ENCODE data around the gene HEPN1. TPM values are rescaled to one million over a fixed set of nuclear protein-coding genes. Genes with fewer than 3 reads are reported as not detected.
A peak's percentile ranks its signal among the peaks of the same experiment; 100 is the strongest.

HEPN1 gene
- total RNA-seq, 2 donors from 2014 or later = not detected

- H3K4me1 ChIP-seq (replicated peaks) = no peaks in the 10 kb centered on the region
- peak overlapping the region; percentile 40 to 47 for H3K4me3 ChIP-seq
- no peaks in the 10 kb centered on the region for H3K27me3 ChIP-seq (replicated peaks; ENCODE audit: insufficient read depth)
- no peak for DNase-seq (ENCODE audit: low spot score)
- H3K9me3 ChIP-seq = no peaks in the 10 kb centered on the region
- no peaks in the 10 kb centered on the region for H3K36me3 ChIP-seq
- intact Hi-C loops (cut with DNase I) = no loop called here
- TF ChIP-seq POLR2AphosphoS5 (IDR thresholded peaks at IDR 0.05) (no peak), CTCF (IDR thresholded peaks at IDR 0.05) (no peak), POLR2A (IDR thresholded peaks at IDR 0.05) (no peak)
- peak overlapping the region; percentile 86 to 89 for H3K27ac ChIP-seq
- 33% methylated on average over 30 of the region's 30 CpGs for WGBS
Observed at GRCh38 chr11:124876818-124877630, 42.0 kb upstream of the HEPN1 start.

GRCh38 chr11:124877631-124877909 lies 41.5 kb upstream of the HEPN1 start:
- 61% methylated on average over 10 of the region's 10 CpGs for WGBS
- H3K36me3 ChIP-seq = no peaks in the 10 kb centered on the region
- H3K4me1 ChIP-seq (replicated peaks) = no peaks in the 10 kb centered on the region
- peak overlapping the region in 1 of 2 donors; percentile 89 for H3K27ac ChIP-seq
- no peaks in the 10 kb centered on the region for H3K9me3 ChIP-seq
- no peak for TF ChIP-seq POLR2AphosphoS5 (IDR thresholded peaks at IDR 0.05)
- no peak for TF ChIP-seq CTCF (IDR thresholded peaks at IDR 0.05)
- no peak for TF ChIP-seq POLR2A (IDR thresholded peaks at IDR 0.05)
- no peak for DNase-seq (ENCODE audit: low spot score)
- intact Hi-C loops (cut with DNase I) = no loop called here
- no peaks in the 10 kb centered on the region for H3K27me3 ChIP-seq (replicated peaks; ENCODE audit: insufficient read depth)
- H3K4me3 ChIP-seq = peak overlapping the region in 1 of 2 donors; percentile 47

- no peaks in the 10 kb centered on the region for H3K36me3 ChIP-seq
- WGBS = 71% methylated on average over 17 of the region's 17 CpGs
- TF ChIP-seq POLR2AphosphoS5 (IDR thresholded peaks at IDR 0.05) (no peak), CTCF (IDR thresholded peaks at IDR 0.05) (no peak), POLR2A (IDR thresholded peaks at IDR 0.05) (no peak)
- no peak for DNase-seq (ENCODE audit: low spot score)
- H3K27me3 ChIP-seq (replicated peaks; ENCODE audit: insufficient read depth) = no peaks in the 10 kb centered on the region
- H3K4me1 ChIP-seq (replicated peaks) = no peaks in the 10 kb centered on the region
- H3K27ac ChIP-seq = no peak overlapping the region
- intact Hi-C loops (cut with DNase I) = no loop called here
- H3K9me3 ChIP-seq = no peaks in the 10 kb centered on the region
- peak overlapping the region in 1 of 2 donors; percentile 47 for H3K4me3 ChIP-seq
Observed at GRCh38 chr11:124877910-124878758, 40.9 kb upstream of the HEPN1 start.

GRCh38 chr11:124878759-124879492 lies 40.1 kb upstream of the HEPN1 start:
- 93% methylated on average over 11 of the region's 11 CpGs for WGBS
- no peaks in the 10 kb centered on the region for H3K9me3 ChIP-seq
- no peak overlapping the region for H3K4me3 ChIP-seq
- intact Hi-C loops (cut with DNase I) = no loop called here
- no peaks in the 10 kb centered on the region for H3K27me3 ChIP-seq (replicated peaks; ENCODE audit: insufficient read depth)
- no peak for DNase-seq (ENCODE audit: low spot score)
- TF ChIP-seq POLR2A (IDR thresholded peaks at IDR 0.05) (no peak), CTCF (IDR thresholded peaks at IDR 0.05) (no peak), POLR2AphosphoS5 (IDR thresholded peaks at IDR 0.05) (no peak)
- H3K4me1 ChIP-seq (replicated peaks) = no peaks in the 10 kb centered on the region
- no peak overlapping the region for H3K27ac ChIP-seq
- H3K36me3 ChIP-seq = no peaks in the 10 kb centered on the region

Measured in prostate gland (tissue), 2 donors.